Measurements from ENCODE around the gene SPDYC.

DNA sequence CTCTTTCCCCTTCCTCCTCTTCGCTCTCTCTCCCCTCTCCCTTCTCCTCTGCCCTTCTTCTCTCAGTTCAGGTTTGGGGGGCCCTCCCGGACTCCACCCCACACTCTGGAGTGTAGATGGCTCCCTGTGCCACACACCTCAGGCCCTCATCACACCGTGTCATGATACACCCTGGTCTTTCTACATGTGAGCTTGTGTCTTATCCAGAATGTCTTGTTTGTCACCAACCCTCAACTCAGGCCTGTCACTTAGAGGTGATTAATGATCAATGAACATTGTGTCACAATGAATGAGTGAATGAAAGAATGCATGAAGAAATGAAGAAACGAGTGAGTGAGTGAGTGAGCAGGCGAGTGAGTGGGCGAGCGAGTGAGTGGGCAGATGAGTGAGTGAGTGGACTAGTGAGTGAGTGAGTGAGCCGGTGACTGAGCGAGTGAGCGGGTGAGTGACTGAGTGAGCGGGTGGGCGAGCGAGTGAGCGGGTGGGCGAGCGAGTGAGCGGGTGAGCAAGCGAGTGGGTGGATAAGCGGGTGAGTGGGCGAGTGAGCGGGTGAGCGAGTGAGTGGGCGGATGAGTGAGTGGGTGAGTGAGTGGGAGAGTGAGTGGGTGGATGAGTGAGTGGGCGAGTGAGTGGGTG, 45.5 kb downstream of the SPDYC start:
- TF ChIP-seq CTCF (IDR thresholded peaks at IDR 0.05) = no peak
- no peak for TF ChIP-seq POLR2A (IDR thresholded peaks at IDR 0.05)
